SK-N-SH treated with all-trans-retinoic acid at 6 μM for 48 hours (cell line): ENCODE results near the gene TAPBP.

Experiments
- ATAC-seq: fragments of 200-7000 bp; cut with Tn5 transposase; 3 replicates; pipeline ENCODE4 v1.9.1; 2020; ENCODE audit warnings: mild to moderate bottlenecking, moderate library complexity
- ARNTL ChIP-seq: fragments of 450-650 bp; formaldehyde crosslinking; IDR thresholded peaks from 2 replicates; pipeline ENCODE4 v1.5.0; 2020; ENCODE audit warnings: low read depth, mild to moderate bottlenecking, moderate library complexity, borderline replicate concordance
- CREB5 ChIP-seq: fragments of 250-450 bp; sonication (Bioruptor Pico); IDR thresholded peaks from 2 replicates; pipeline ENCODE4 v1.5.1; 2020; ENCODE audit warnings: low read depth, mild to moderate bottlenecking, moderate library complexity
- CSDC2 ChIP-seq: fragments of 250-450 bp; sonication (Bioruptor Pico); IDR thresholded peaks from 2 replicates; pipeline ENCODE4 v1.5.0; 2020; ENCODE audit warnings: mild to moderate bottlenecking, moderate library complexity
- CSRNP3 ChIP-seq: fragments of 250-450 bp; sonication (Bioruptor Pico); IDR thresholded peaks from 2 replicates; pipeline ENCODE4 v1.5.1; 2021; ENCODE audit warnings: mild to moderate bottlenecking, moderate library complexity
- ESRRG ChIP-seq: fragments of 250-450 bp; sonication (Bioruptor Pico); IDR thresholded peaks from 2 replicates; pipeline ENCODE4 v1.6.1; 2021; ENCODE audit warnings: mild to moderate bottlenecking
- GLIS3 ChIP-seq: fragments of 250-450 bp; sonication (Bioruptor Pico); IDR thresholded peaks from 2 replicates; pipeline ENCODE4 v1.5.0; 2020; ENCODE audit warnings: mild to moderate bottlenecking, moderate library complexity
- ISL1 ChIP-seq: fragments of 250-450 bp; sonication (Bioruptor Pico); IDR thresholded peaks from 2 replicates; pipeline ENCODE4 v2.1.2; 2022; ENCODE audit warnings: mild to moderate bottlenecking, moderate library complexity
- OSR1 ChIP-seq: fragments of 250-450 bp; sonication (Bioruptor Pico); IDR thresholded peaks from 2 replicates; pipeline ENCODE4 v1.8.0; 2022; ENCODE audit warnings: moderate library complexity, mild to moderate bottlenecking, inconsistent platforms
- PATZ1 ChIP-seq: fragments of 250-450 bp; sonication (Bioruptor Pico); IDR thresholded peaks from 2 replicates; pipeline ENCODE4 v1.8.0; 2020; ENCODE audit warnings: mild to moderate bottlenecking, moderate library complexity, borderline replicate concordance
- POU6F1 ChIP-seq: fragments of 250-450 bp; sonication (Bioruptor Pico); IDR thresholded peaks from 2 replicates; pipeline ENCODE4 v1.8.0; 2021; ENCODE audit warnings: low read depth, mild to moderate bottlenecking, moderate library complexity, borderline replicate concordance
- RARB ChIP-seq: fragments of 250-450 bp; sonication (Bioruptor Pico); IDR thresholded peaks from 2 replicates; pipeline ENCODE4 v1.8.0; 2021; ENCODE audit warnings: mild to moderate bottlenecking, moderate library complexity
- SNAI2 ChIP-seq: fragments of 250-450 bp; sonication (Bioruptor Pico); IDR thresholded peaks from 2 replicates; pipeline ENCODE4 v1.5.0; 2020; ENCODE audit warnings: mild to moderate bottlenecking, moderate library complexity
- TCF4 ChIP-seq: fragments of 250-450 bp; sonication (Bioruptor Pico); IDR thresholded peaks from 2 replicates; pipeline ENCODE4 v1.8.0; 2021; ENCODE audit warnings: mild to moderate bottlenecking, moderate library complexity, borderline replicate concordance
- TOX ChIP-seq: fragments of 250-450 bp; sonication (Bioruptor Pico); IDR thresholded peaks from 2 replicates; pipeline ENCODE4 v1.8.0; 2021; ENCODE audit warnings: mild to moderate bottlenecking, moderate library complexity, borderline replicate concordance
- TSHZ2 ChIP-seq: fragments of 250-450 bp; sonication (Bioruptor Pico); IDR thresholded peaks from 2 replicates; pipeline ENCODE4 v1.5.0; 2020; ENCODE audit warnings: mild to moderate bottlenecking, moderate library complexity
- ZFP3 ChIP-seq: fragments of 250-450 bp; sonication (Bioruptor Pico); IDR thresholded peaks from 2 replicates; pipeline ENCODE4 v1.5.0; 2020; ENCODE audit warnings: mild to moderate bottlenecking, moderate library complexity
- ZFP30 ChIP-seq: fragments of 450-650 bp; formaldehyde crosslinking; IDR thresholded peaks from 2 replicates; pipeline ENCODE4 v1.5.0; 2022; ENCODE audit warnings: mild to moderate bottlenecking, moderate library complexity
- ZNF565 ChIP-seq: fragments of 450-650 bp; formaldehyde crosslinking; conservative IDR thresholded peaks from 2 replicates; pipeline ENCODE4 v1.5.0; 2020; ENCODE audit warnings: low read depth, mild to moderate bottlenecking, moderate library complexity
- ZNF70 ChIP-seq: fragments of 450-650 bp; formaldehyde crosslinking; IDR thresholded peaks from 2 replicates; pipeline ENCODE4 v1.5.0; 2020; ENCODE audit warnings: mild to moderate bottlenecking, moderate library complexity
- ZNF8 ChIP-seq: fragments of 450-650 bp; formaldehyde crosslinking; IDR thresholded peaks from 2 replicates; pipeline ENCODE4 v1.5.0; 2020; ENCODE audit warnings: mild to moderate bottlenecking, moderate library complexity

The TAPBP gene

GRCh38 chr6:33339193-33339592 lies 25.3 kb upstream of the TAPBP start:
- TF ChIP-seq ZNF70 (no peak), ZNF8 (no peak), TOX (CRISPR knock-in tag) (no peak), POU6F1 (CRISPR knock-in tag) (no peak), CSDC2 (no peak), ESRRG (no peak), OSR1 (no peak)
- ATAC-seq, result no peak

- TF ChIP-seq RARB (CRISPR knock-in tag), result no peak
- TF ChIP-seq ZFP30, result no peak
- no peak for TF ChIP-seq TSHZ2 (CRISPR knock-in tag)
- no peak for TF ChIP-seq TOX (CRISPR knock-in tag)
- no peak for TF ChIP-seq SNAI2 (CRISPR knock-in tag)
- TF ChIP-seq ESRRG, result no peak
- TF ChIP-seq GLIS3 (CRISPR knock-in tag), result no peak
- TF ChIP-seq ZNF8, result no peak
- TF ChIP-seq POU6F1 (CRISPR knock-in tag), result no peak
- no peak for TF ChIP-seq OSR1
- no peak for TF ChIP-seq TCF4 (CRISPR knock-in tag)
- TF ChIP-seq CSRNP3, result no peak
- TF ChIP-seq ZNF565 (CRISPR knock-in tag), result no peak
- TF ChIP-seq PATZ1 (CRISPR knock-in tag), result no peak
- no peak for TF ChIP-seq ARNTL
- TF ChIP-seq CSDC2, result no peak
- no peak for TF ChIP-seq ISL1 (CRISPR knock-in tag)
- no peak for TF ChIP-seq ZNF70
- no peak for TF ChIP-seq ZFP3 (CRISPR knock-in tag)
- TF ChIP-seq, all 23 proteins: peak for 0
- ATAC-seq, result no peak
Measured at GRCh38 chr6:33336495-33336894, 22.6 kb upstream of the TAPBP start.

GRCh38 chr6:33335916-33336315 lies 22.0 kb upstream of the TAPBP start:
- no peak for ATAC-seq
- TF ChIP-seq ARNTL, result no peak
- no peak for TF ChIP-seq ISL1 (CRISPR knock-in tag)
- TF ChIP-seq OSR1, result no peak

- ATAC-seq, result no peak
- TF ChIP-seq TCF4 (CRISPR knock-in tag) (no peak), RARB (CRISPR knock-in tag) (no peak), ZNF8 (no peak), GLIS3 (CRISPR knock-in tag) (no peak), ZNF565 (CRISPR knock-in tag) (no peak), ISL1 (CRISPR knock-in tag) (no peak), CREB5 (no peak), ESRRG (no peak), POU6F1 (CRISPR knock-in tag) (no peak), ZFP3 (CRISPR knock-in tag) (no peak)
Measured at GRCh38 chr6:33333666-33334065, 19.8 kb upstream of the TAPBP start.
